Fibroblast of lung (primary cell): ENCODE results near the gene NCAM2.

Experiments
- CTCF ChIP-seq, 2 donors: IDR thresholded peaks in 1 of 2; conservative IDR thresholded peaks in 1 of 2; 1 replicate in 1 of 2; 2 replicates in 1 of 2; pipeline ENCODE4 v1.5.1; 2011 to 2012; ENCODE audit warnings: low read length in 2 of 2, control low read depth in 1 of 2, inconsistent platforms in 1 of 2, low read depth in 1 of 2, mild to moderate bottlenecking in 1 of 2
- EZH2 ChIP-seq: IDR thresholded peaks from 2 replicates; pipeline ENCODE4 v1.5.1; 2012; ENCODE audit warnings: low read length, control low read depth, mild to moderate bottlenecking; ENCODE audit errors: missing control alignments

GRCh38 chr21:21146587-21147373 is 148.6 kb downstream of the NCAM2 start:
- TF ChIP-seq CTCF (conservative IDR thresholded peaks at IDR 0.05 in 1 of 2, IDR thresholded peaks at IDR 0.05 in 1 of 2; ENCODE audit: low read depth in 1 of 2, low read length in 2 of 2) (no peak), EZH2 (no peak)
